Measurements from ENCODE around the gene MED10.

The MED10 gene, protein sequence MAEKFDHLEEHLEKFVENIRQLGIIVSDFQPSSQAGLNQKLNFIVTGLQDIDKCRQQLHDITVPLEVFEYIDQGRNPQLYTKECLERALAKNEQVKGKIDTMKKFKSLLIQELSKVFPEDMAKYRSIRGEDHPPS

DNA sequence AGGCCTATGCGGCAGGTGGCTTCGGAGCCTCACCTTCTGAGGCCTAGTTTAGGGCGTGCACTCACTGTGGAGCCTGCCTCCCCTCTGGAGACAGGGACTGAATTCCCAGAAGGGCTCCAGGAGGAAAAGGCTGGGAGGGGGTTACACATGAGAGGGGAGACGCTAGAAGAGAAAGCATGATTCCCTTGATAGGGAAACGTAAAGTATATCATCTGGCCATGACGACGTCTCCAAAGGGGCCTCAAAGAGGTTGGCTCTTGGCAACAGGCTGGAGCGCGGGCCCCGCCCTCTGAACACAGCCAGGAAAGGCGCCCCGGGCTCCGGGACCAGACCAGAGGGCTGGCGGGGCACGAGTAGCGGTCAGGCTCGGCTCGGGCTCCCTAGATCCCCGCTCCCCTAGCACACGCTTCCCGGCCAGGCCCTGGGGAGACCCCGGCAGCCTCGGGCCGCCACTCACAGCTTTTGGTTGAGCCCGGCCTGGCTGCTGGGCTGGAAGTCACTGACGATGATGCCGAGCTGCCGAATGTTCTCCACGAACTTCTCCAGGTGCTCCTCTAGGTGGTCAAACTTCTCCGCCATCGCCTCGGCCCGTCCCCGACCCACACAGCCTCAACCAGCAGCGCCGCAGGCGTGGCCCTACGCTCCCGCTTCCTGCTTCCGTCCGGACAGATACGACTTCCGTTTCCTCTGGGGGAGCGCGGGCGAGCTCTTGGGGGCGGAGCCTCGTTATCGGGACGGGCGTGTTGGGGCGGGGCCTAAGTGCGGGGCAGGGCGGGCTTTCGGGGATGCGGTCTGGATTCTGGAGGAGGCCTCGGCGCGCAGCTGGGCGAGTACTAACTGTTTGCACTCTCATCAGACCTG lies at the start of gene MED10:
Gene MED10 (minus strand): TSS at position 643 of the 861 bp plus-strand sequence. CDS start 64 bp downstream, at position 579.
- no peak for TF ChIP-seq ZFP30 (CRISPR knock-in tag; IDR thresholded peaks at IDR 0.05)
- no peak for TF ChIP-seq ARNTL (CRISPR knock-in tag; IDR thresholded peaks at IDR 0.05; ENCODE audit: borderline replicate concordance, low read depth)
- no peak for TF ChIP-seq BACH2 (CRISPR knock-in tag; IDR thresholded peaks at IDR 0.05; ENCODE audit: borderline replicate concordance)
- no peak for TF ChIP-seq TOX (CRISPR knock-in tag; IDR thresholded peaks at IDR 0.05; ENCODE audit: borderline replicate concordance)
- TF ChIP-seq, protein P1, sequence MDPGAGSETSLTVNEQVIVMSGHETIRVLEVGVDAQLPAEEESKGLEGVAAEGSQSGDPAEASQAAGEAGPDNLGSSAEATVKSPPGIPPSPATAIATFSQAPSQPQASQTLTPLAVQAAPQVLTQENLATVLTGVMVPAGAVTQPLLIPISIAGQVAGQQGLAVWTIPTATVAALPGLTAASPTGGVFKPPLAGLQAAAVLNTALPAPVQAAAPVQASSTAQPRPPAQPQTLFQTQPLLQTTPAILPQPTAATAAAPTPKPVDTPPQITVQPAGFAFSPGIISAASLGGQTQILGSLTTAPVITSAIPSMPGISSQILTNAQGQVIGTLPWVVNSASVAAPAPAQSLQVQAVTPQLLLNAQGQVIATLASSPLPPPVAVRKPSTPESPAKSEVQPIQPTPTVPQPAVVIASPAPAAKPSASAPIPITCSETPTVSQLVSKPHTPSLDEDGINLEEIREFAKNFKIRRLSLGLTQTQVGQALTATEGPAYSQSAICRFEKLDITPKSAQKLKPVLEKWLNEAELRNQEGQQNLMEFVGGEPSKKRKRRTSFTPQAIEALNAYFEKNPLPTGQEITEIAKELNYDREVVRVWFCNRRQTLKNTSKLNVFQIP (CRISPR knock-in tag; IDR thresholded peaks at IDR 0.05; ENCODE audit: borderline replicate concordance, low read depth), result no peak
- TF ChIP-seq OSR1 (CRISPR knock-in tag; IDR thresholded peaks at IDR 0.05), result no peak
- TF ChIP-seq RARB (CRISPR knock-in tag; IDR thresholded peaks at IDR 0.05), result no peak
- TF ChIP-seq GLIS3 (CRISPR knock-in tag; IDR thresholded peaks at IDR 0.05), result no peak
- TF ChIP-seq, protein P2, sequence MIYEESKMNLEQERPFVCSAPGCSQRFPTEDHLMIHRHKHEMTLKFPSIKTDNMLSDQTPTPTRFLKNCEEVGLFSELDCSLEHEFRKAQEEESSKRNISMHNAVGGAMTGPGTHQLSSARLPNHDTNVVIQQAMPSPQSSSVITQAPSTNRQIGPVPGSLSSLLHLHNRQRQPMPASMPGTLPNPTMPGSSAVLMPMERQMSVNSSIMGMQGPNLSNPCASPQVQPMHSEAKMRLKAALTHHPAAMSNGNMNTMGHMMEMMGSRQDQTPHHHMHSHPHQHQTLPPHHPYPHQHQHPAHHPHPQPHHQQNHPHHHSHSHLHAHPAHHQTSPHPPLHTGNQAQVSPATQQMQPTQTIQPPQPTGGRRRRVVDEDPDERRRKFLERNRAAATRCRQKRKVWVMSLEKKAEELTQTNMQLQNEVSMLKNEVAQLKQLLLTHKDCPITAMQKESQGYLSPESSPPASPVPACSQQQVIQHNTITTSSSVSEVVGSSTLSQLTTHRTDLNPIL (CRISPR knock-in tag; IDR thresholded peaks at IDR 0.05; ENCODE audit: low read depth), result no peak
- no peak for TF ChIP-seq ZNF70 (CRISPR knock-in tag; IDR thresholded peaks at IDR 0.05)
- TF ChIP-seq ESRRG (CRISPR knock-in tag; IDR thresholded peaks at IDR 0.05), result no peak
- no peak for TF ChIP-seq CSDC2 (CRISPR knock-in tag; IDR thresholded peaks at IDR 0.05)
- TF ChIP-seq ZFP3 (CRISPR knock-in tag; IDR thresholded peaks at IDR 0.05), result no peak; the same call in 1 of the 2 replicates
- no peak for TF ChIP-seq ZNF565 (CRISPR knock-in tag; conservative IDR thresholded peaks at IDR 0.05; ENCODE audit: low read depth)
- peak; percentile 99 for ATAC-seq

DNA sequence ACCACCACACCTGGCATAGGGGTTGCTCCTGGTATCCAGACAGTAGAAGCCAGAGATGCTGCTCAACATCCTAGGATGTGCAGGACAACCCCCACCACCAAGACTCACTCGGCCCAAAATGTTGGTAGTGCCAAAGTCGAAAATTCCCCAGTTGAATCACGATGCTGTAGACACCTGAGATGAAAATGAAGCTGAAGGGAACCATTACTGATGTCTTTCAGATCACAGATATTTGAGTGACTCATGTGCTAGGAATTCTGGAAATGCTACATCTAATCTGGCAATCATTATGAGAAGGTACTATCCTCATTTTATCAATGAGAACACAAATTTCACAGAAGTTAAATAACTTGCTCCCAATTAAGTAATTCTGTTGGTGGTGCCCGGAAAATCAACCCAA lies 49.3 kb upstream of the MED10 start:
- no peak for TF ChIP-seq ZFP3 (CRISPR knock-in tag; IDR thresholded peaks at IDR 0.05)
- TF ChIP-seq, protein P1 (CRISPR knock-in tag; IDR thresholded peaks at IDR 0.05; ENCODE audit: borderline replicate concordance, low read depth), result no peak
- no peak for TF ChIP-seq BACH2 (CRISPR knock-in tag; IDR thresholded peaks at IDR 0.05; ENCODE audit: borderline replicate concordance)
- TF ChIP-seq ISL1 (CRISPR knock-in tag; IDR thresholded peaks at IDR 0.05), result peak; percentile 32
- ATAC-seq, result no peak

DNA sequence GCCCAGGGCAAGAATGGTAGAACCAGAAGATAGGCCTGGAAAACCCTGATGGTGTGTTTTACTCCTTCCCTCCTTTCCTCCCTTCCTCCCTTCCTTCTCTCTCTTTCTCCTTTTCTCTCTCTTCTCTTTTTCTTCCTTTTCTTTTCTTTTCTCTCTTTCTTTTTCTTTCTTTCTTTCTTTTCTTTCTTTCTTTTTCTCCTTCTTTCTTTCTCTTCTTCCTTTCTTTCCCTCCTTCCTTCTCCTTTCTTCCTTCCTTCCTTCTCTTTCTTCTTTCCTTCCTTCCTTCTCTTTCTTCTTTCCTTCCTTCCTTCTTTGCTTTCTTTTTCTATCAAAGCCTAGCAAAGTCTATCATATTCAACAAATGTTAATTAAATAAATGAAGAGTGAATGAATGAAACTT lies 46.4 kb upstream of the MED10 start:
- no peak for ATAC-seq
- no peak for TF ChIP-seq TOX (CRISPR knock-in tag; IDR thresholded peaks at IDR 0.05; ENCODE audit: borderline replicate concordance)
- TF ChIP-seq, protein P2 (CRISPR knock-in tag; IDR thresholded peaks at IDR 0.05; ENCODE audit: low read depth), result no peak
- TF ChIP-seq, protein P3, sequence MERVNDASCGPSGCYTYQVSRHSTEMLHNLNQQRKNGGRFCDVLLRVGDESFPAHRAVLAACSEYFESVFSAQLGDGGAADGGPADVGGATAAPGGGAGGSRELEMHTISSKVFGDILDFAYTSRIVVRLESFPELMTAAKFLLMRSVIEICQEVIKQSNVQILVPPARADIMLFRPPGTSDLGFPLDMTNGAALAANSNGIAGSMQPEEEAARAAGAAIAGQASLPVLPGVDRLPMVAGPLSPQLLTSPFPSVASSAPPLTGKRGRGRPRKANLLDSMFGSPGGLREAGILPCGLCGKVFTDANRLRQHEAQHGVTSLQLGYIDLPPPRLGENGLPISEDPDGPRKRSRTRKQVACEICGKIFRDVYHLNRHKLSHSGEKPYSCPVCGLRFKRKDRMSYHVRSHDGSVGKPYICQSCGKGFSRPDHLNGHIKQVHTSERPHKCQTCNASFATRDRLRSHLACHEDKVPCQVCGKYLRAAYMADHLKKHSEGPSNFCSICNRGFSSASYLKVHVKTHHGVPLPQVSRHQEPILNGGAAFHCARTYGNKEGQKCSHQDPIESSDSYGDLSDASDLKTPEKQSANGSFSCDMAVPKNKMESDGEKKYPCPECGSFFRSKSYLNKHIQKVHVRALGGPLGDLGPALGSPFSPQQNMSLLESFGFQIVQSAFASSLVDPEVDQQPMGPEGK (CRISPR knock-in tag; IDR thresholded peaks at IDR 0.05; ENCODE audit: borderline replicate concordance), result no peak
- no peak for TF ChIP-seq RARB (CRISPR knock-in tag; IDR thresholded peaks at IDR 0.05)
- TF ChIP-seq, protein P1 (CRISPR knock-in tag; IDR thresholded peaks at IDR 0.05; ENCODE audit: borderline replicate concordance, low read depth), result no peak
- TF ChIP-seq OSR1 (CRISPR knock-in tag; IDR thresholded peaks at IDR 0.05), result no peak
- TF ChIP-seq ISL1 (CRISPR knock-in tag; IDR thresholded peaks at IDR 0.05), result no peak
- TF ChIP-seq ZFP30 (CRISPR knock-in tag; IDR thresholded peaks at IDR 0.05), result no peak
- no peak for TF ChIP-seq BACH2 (CRISPR knock-in tag; IDR thresholded peaks at IDR 0.05; ENCODE audit: borderline replicate concordance)
- TF ChIP-seq CSDC2 (CRISPR knock-in tag; IDR thresholded peaks at IDR 0.05), result no peak
- no peak for TF ChIP-seq TCF4 (CRISPR knock-in tag; IDR thresholded peaks at IDR 0.05; ENCODE audit: borderline replicate concordance)
- TF ChIP-seq ZNF70 (CRISPR knock-in tag; IDR thresholded peaks at IDR 0.05), result no peak
- TF ChIP-seq ARNTL (CRISPR knock-in tag; IDR thresholded peaks at IDR 0.05; ENCODE audit: borderline replicate concordance, low read depth), result no peak
- no peak for TF ChIP-seq GLIS3 (CRISPR knock-in tag; IDR thresholded peaks at IDR 0.05)
- TF ChIP-seq, protein P4, sequence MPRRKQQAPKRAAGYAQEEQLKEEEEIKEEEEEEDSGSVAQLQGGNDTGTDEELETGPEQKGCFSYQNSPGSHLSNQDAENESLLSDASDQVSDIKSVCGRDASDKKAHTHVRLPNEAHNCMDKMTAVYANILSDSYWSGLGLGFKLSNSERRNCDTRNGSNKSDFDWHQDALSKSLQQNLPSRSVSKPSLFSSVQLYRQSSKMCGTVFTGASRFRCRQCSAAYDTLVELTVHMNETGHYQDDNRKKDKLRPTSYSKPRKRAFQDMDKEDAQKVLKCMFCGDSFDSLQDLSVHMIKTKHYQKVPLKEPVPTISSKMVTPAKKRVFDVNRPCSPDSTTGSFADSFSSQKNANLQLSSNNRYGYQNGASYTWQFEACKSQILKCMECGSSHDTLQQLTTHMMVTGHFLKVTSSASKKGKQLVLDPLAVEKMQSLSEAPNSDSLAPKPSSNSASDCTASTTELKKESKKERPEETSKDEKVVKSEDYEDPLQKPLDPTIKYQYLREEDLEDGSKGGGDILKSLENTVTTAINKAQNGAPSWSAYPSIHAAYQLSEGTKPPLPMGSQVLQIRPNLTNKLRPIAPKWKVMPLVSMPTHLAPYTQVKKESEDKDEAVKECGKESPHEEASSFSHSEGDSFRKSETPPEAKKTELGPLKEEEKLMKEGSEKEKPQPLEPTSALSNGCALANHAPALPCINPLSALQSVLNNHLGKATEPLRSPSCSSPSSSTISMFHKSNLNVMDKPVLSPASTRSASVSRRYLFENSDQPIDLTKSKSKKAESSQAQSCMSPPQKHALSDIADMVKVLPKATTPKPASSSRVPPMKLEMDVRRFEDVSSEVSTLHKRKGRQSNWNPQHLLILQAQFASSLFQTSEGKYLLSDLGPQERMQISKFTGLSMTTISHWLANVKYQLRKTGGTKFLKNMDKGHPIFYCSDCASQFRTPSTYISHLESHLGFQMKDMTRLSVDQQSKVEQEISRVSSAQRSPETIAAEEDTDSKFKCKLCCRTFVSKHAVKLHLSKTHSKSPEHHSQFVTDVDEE (CRISPR knock-in tag; IDR thresholded peaks at IDR 0.05), result no peak
- TF ChIP-seq ZNF8 (CRISPR knock-in tag; IDR thresholded peaks at IDR 0.05), result no peak
- no peak for TF ChIP-seq ZFP3 (CRISPR knock-in tag; IDR thresholded peaks at IDR 0.05)
- no peak for TF ChIP-seq PPARA (CRISPR knock-in tag; IDR thresholded peaks at IDR 0.05; ENCODE audit: borderline replicate concordance)
- TF ChIP-seq SNAI2 (CRISPR knock-in tag; IDR thresholded peaks at IDR 0.05), result no peak
